Activated CD8-positive, alpha-beta memory T cell treated with anti-CD3 and anti-CD28 coated beads for 4 hours (primary cell): ENCODE data around the gene STMND1.

ENCODE experiments used
- DNase-seq, 2 donors: peaks; one replicate each; pipeline ENCODE4 v3.0.0-alpha.2; 2020; ENCODE audit warnings: low read depth in 2 of 2

STMND1 gene

GRCh38 chr6:17161076-17161475 lies 59.2 kb downstream of the STMND1 start:
- DNase-seq: no peak

GRCh38 chr6:17165383-17165782 lies 63.5 kb downstream of the STMND1 start:
- no peak for DNase-seq

- no peak for DNase-seq
Observed at GRCh38 chr6:17167327-17167979, 65.6 kb downstream of the STMND1 start.

DNA sequence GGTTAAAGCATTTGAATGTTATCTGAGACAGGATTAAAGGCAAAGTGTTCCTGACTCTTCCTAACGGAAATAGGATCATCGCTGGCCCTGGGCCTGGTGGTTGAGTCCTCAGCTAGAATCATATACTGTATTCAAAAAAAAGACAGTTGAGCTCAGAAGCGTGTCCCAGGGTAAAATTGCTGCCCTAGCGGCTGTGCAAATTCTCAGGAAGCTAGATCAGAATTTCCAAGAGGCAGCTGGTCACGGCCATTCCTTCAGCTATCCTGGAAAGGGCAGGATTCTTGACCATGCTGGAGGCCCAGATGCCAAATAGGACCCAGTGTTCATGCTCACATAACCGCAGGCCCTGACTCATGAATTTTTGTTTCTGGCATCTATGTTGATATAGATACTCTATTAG lies 67.4 kb downstream of the STMND1 start:
- no peak for DNase-seq

GRCh38 chr6:17169711-17170110 lies 67.9 kb downstream of the STMND1 start:
- no peak for DNase-seq

DNA sequence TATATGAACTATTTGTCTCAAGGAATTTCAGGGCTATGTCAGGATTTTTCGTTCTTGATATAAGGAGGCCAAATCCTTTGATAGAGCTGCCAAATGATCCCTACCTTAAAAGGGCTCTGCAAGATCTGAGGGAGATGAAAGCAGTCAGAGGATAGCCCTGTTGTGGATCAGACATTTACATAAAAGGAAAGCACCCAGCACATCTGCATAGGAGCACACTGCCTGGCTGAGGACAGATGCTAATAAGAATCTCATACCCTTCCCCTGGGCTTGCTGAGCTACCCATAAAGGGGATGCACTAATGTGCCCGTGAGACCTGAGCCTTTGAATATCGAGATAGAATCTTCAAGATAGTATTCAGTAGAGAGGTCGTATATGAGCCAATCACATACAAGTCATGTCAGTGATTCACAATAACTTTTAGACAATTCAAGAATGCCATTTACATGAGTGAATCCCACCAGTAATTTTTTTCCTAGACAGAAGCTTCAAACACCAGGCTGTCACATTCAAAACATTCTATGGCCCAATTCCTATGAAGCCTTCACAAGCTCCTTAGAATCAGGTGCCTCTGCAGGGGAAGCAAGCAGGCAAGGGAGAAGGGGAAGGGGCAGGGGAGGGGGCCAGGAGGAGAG lies 71.1 kb downstream of the STMND1 start:
- no peak for DNase-seq

DNA sequence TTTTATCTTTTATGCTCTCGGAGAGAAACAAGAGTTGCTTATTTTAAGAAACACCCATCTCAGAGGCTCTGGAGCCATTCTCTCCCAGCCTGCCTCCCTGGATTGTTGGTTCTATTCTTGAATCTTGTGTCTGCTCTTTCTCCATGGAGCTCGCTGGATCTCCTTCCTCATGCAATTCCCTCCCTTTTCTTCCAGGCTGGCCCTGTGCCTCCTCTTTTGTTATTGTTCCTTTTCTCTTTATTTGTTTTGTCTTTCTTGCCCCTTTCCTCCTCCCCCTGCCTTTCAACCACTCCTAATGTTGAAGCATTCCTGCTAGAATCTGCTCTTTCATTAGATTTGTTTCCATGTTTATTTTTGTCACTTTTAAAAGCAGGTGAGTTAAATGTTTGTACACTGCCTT lies 76.5 kb downstream of the STMND1 start:
- DNase-seq: no peak

DNA sequence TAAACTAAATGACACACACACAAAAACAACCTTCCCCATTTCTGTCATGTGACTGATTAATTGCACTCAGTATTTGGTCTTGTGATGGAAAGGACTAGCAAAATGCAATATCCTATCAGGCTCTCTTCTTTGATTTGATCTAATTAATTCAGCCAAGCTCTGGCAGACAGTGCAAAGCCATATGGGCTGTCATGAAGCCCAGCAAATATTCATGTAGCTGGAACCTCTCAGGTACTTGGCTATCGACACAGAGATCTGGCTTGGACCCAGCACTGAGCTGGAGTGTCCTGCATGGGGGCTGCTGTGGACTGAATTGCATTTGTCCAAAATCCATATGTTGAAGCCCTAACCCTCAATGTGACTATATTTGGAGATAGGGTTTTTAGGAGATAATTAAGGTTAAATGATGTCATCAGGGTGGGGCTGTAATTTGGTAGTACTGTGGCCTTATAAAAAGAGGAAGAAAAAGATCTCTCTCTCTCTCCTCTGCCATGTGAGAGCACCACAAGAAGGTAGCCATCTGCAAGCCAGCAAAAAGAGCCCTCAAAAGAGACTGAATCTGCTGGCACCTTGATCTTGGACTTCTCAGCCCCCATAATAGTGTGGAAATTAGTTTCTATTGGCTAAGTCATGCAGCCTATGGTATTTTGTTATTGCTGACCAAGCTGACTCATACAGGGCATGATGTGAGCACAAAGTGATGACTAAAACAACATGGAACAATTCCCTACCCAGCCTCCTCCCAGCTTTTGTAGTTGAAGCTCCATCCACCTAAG lies 77.1 kb downstream of the STMND1 start:
- DNase-seq: no peak

- DNase-seq: no peak
Observed at GRCh38 chr6:17179530-17180073, 77.8 kb downstream of the STMND1 start.
